NT2/D1 (cell line): ENCODE data around the gene MYPOP.

Source experiments
- DNase-seq: peaks from one replicate; pipeline ENCODE4 v3.0.0-alpha.2; 2011; ENCODE audit warnings: low read depth, low spot score
- H3K27me3 ChIP-seq: 2 replicates; pipeline ENCODE4 v1.6.0; 2011; ENCODE audit warnings: mild to moderate bottlenecking; ENCODE audit not compliant: insufficient read length, insufficient read depth
- H3K36me3 ChIP-seq: 2 replicates; pipeline ENCODE4 v1.6.1; 2011; ENCODE audit warnings: mild to moderate bottlenecking, low read length, mixed read lengths; ENCODE audit not compliant: insufficient read depth, insufficient read length
- H3K4me1 ChIP-seq: 2 replicates; pipeline ENCODE4 v1.5.1; 2011; ENCODE audit not compliant: insufficient read depth, insufficient read length
- H3K4me3 ChIP-seq: 2 replicates; pipeline ENCODE4 v1.5.1; 2011; ENCODE audit warnings: low read depth; ENCODE audit not compliant: insufficient read length
- H3K9ac ChIP-seq: 2 replicates; pipeline ENCODE4 v1.6.0; 2011; ENCODE audit warnings: low read depth; ENCODE audit not compliant: insufficient read length
- H3K9me3 ChIP-seq: 2 replicates; pipeline ENCODE4 v1.5.1; 2011; ENCODE audit warnings: mild to moderate bottlenecking, low read length; ENCODE audit not compliant: insufficient read depth
- SUZ12 ChIP-seq: IDR thresholded peaks from 2 replicates; pipeline ENCODE4 v1.6.1; 2011; ENCODE audit not compliant: insufficient read length, insufficient read depth; ENCODE audit errors: extremely low read depth
- YY1 ChIP-seq: IDR thresholded peaks from 2 replicates; pipeline ENCODE4 v1.6.1; 2011; ENCODE audit not compliant: insufficient read length, insufficient read depth
- ZNF274 ChIP-seq: IDR thresholded peaks from 2 replicates; pipeline ENCODE4 v1.6.1; 2011; ENCODE audit warnings: mild to moderate bottlenecking, low read depth, low read length

MYPOP gene

GRCh38 chr19:45905011-45905410, 2.6 kb upstream of the MYPOP start:
- Histone ChIP-seq H3K36me3 (no peaks in the 10 kb centered on the region), H3K4me3 (no peak overlapping the region), H3K9me3 (no peaks in the 10 kb centered on the region), H3K4me1 (peaks cover 3% of the 10 kb centered on the region), H3K9ac (no peak overlapping the region), H3K27me3 (peaks cover 14% of the 10 kb centered on the region)
- TF ChIP-seq SUZ12, result no peak
- TF ChIP-seq YY1, result no peak
- no peak for TF ChIP-seq ZNF274
- no peak for DNase-seq

DNA sequence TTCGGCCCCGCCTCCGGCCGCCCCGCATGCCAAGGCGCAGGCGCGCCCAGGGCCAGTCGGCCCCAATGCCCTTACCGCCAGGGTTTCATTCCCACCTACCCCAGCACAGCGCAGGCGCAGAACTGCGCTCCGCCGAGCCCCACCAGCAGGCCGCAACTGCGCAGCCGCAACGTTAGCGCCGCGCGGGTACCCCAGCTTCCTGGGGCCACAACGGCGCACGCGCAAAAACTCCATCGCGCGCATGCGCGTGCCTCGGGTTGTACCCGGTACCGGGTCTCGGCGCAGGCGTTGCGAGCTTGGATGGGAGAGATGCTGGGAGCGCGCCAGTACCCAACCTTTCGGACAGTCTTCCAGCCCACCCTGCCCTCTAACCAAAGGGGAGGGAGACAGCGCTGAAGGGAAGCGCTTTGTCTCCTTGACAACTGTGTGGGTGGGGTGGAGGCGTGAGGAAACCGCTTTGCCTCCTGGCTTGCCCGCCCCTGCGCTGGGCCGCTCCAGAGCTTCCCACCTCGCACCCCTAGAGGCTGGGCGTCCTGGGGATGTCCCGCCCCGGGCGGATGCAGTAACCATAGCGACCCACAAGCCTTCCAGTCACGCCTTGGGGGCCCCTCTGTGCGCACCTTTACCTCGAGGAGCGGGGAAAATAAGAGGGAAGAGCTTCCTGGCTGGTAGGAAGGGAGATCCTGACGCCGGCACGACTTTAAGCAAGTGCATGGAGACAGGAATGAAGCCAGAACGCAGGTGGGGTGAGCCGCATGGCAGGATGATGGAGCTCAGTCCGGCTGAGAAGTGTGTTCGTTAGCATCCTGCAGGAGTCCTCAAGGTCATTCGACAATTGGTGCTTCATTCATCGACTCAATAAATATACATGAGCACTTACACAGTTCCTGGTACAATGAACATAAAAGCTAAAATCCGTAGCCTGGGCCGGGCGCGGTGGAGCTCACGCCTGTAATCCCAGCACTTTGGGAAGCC, 525 bp upstream of the MYPOP start:
- DNase-seq, result peak; percentile 89
- Histone ChIP-seq H3K4me1 (peaks cover 3% of the 10 kb centered on the region), H3K9me3 (no peaks in the 10 kb centered on the region), H3K27me3 (peaks cover 18% of the 10 kb centered on the region), H3K9ac (peak overlapping the region; percentile 72), H3K4me3 (peak overlapping the region; percentile 63), H3K36me3 (peaks cover 3% of the 10 kb centered on the region)
- no peak for TF ChIP-seq SUZ12
- TF ChIP-seq YY1, result no peak
- TF ChIP-seq ZNF274, result no peak

- Histone ChIP-seq H3K9ac (peak overlapping the region; percentile 74), H3K9me3 (no peaks in the 10 kb centered on the region), H3K4me1 (peaks cover 3% of the 10 kb centered on the region), H3K4me3 (peak overlapping the region; percentile 46), H3K27me3 (peaks cover 18% of the 10 kb centered on the region), H3K36me3 (peaks cover 3% of the 10 kb centered on the region)
- no peak for DNase-seq
- no peak for TF ChIP-seq YY1
- no peak for TF ChIP-seq SUZ12
- no peak for TF ChIP-seq ZNF274
These were observed 941 bp downstream of the MYPOP start for GRCh38 chr19:45901432-45901911.

DNA sequence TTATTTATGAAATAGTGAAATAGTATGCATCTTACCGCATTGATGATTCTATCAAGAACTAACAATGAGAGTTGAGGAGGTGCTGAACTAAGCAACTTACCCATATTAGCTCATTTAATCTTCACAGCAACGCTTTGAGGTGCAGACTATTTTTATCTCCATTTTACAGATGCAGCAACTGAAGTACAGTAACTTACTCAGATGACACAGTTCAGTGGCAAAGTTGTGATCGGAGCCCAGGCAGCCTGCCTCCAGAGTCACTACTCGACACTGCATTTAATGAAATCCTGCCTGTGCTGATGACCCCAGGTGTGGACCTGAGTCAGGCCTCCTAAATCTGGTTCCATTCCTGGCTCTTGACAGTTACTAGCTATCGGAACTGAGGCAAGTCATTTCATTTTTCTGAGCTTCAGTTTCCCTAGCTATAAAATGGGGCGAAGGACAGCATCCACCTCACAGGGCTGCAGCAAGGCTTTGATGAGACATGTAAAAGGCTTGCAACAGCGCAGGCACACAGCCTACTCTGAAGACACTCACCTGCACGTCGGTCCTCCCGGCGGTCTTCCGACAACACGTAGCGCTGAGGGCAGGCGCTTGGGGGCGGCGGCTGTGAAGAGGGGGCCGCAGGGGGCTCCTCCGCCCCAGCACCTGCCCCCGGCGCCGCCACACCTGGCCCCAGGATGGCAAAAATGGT, 1.5 kb downstream of the MYPOP start:
- Histone ChIP-seq H3K9ac (peak overlapping the region; percentile 74), H3K9me3 (no peaks in the 10 kb centered on the region), H3K4me3 (peak overlapping the region; percentile 46), H3K36me3 (peaks cover 3% of the 10 kb centered on the region), H3K4me1 (peaks cover 3% of the 10 kb centered on the region), H3K27me3 (peaks cover 18% of the 10 kb centered on the region)
- no peak for DNase-seq
- TF ChIP-seq ZNF274 (no peak), SUZ12 (no peak), YY1 (no peak)

- H3K4me3 ChIP-seq, result no peak overlapping the region
- H3K36me3 ChIP-seq, result peaks cover 3% of the 10 kb centered on the region
- DNase-seq, result no peak
- peaks cover 18% of the 10 kb centered on the region for H3K27me3 ChIP-seq
- peaks cover 6% of the 10 kb centered on the region for H3K4me1 ChIP-seq
- H3K9me3 ChIP-seq, result no peaks in the 10 kb centered on the region
- TF ChIP-seq YY1, result no peak
- TF ChIP-seq SUZ12, result no peak
- TF ChIP-seq ZNF274, result no peak
- H3K9ac ChIP-seq, result no peak overlapping the region
These were observed 2.4 kb downstream of the MYPOP start for GRCh38 chr19:45899919-45900589.

DNA sequence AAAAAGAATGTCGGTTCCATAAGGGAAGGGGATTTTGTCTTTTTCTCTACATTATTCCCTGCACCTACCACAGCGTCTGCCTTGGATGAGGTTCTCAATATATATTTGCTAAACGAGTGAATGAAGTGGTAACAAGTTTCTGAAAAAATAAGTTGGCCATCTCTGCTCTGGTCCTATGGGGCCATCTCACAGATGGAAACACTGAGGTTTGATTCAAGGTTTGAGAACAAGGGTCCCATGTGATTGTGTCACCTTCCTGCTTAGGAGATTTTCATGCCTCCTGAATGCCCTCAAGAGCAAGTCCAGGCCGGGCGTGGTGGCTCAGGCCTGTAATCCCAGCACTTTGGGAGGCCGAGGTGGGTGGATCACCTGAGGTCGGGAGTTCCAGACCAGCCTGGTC, 3.2 kb downstream of the MYPOP start:
- peaks cover 18% of the 10 kb centered on the region for H3K27me3 ChIP-seq
- H3K9ac ChIP-seq, result no peak overlapping the region
- H3K36me3 ChIP-seq, result peaks cover 3% of the 10 kb centered on the region
- H3K4me1 ChIP-seq, result peaks cover 6% of the 10 kb centered on the region
- TF ChIP-seq ZNF274, result no peak
- TF ChIP-seq YY1, result no peak
- no peak for TF ChIP-seq SUZ12
- H3K9me3 ChIP-seq, result no peaks in the 10 kb centered on the region
- H3K4me3 ChIP-seq, result no peak overlapping the region
- DNase-seq, result no peak
